Hematopoietic multipotent progenitor cell treated with erythropoietin and hydrocortisone succinate and interleukin-3 and kit ligand, for 17 days (in vitro differentiated cells): ENCODE data around the gene PWWP2A.
"Not testable (repeated sequence)": the region's sequence is repeated elsewhere in the genome, so short reads cannot be mapped to it uniquely, and the experiment has no call there.

ENCODE experiments used
- DNase-seq: peaks from one replicate; pipeline ENCODE4 v3.0.0-alpha.2; 2015; ENCODE audit warnings: low spot score

The PWWP2A gene, protein sequence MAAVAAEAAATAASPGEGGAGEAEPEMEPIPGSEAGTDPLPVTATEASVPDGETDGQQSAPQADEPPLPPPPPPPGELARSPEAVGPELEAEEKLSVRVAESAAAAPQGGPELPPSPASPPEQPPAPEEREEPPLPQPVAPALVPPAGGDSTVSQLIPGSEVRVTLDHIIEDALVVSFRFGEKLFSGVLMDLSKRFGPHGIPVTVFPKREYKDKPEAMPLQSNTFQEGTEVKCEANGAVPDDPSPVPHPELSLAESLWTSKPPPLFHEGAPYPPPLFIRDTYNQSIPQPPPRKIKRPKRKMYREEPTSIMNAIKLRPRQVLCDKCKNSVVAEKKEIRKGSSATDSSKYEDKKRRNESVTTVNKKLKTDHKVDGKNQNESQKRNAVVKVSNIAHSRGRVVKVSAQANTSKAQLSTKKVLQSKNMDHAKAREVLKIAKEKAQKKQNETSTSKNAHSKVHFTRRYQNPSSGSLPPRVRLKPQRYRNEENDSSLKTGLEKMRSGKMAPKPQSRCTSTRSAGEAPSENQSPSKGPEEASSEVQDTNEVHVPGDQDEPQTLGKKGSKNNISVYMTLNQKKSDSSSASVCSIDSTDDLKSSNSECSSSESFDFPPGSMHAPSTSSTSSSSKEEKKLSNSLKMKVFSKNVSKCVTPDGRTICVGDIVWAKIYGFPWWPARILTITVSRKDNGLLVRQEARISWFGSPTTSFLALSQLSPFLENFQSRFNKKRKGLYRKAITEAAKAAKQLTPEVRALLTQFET

GRCh38 chr5:160119142-160119904 lies at the start of gene PWWP2A:
Gene PWWP2A, minus strand, starts transcription at chr5:160119450. Its CDS starts 62 bp downstream, at chr5:160119388.
- peak; percentile 98 for DNase-seq

- no peak for DNase-seq
Observed at GRCh38 chr5:160167624-160168165, 48.4 kb upstream of the PWWP2A start.

DNA sequence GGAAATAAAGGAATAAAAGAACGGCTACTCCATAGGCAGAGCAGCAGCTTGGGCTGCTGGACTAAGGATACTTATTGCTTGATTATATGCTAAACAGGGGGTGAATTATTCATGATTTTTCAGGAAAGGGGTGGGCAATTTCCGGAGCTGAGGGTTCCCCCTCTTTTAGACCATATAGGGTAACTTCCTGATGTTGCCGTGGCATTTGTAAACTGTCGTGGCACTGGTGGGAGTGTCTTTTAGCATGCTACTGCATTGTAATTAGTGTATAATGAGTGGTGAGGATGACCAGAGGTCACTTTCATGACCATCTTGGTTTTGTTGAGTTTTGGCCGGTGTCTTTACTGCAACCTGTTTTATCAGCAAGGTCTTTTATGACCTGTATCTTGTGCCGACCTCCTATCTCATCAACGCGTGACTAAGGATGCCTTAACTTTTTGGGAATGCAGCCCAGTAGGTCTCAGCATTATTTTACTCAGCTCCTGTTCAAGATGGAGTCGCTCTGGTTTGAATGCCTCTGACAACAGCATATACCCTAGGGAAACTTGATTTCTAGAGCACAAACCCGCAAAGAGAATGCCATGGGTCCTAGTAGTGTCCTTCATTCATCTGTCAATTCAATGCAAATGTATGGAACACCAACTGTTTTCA lies 47.8 kb upstream of the PWWP2A start:
- DNase-seq, result no peak

DNA sequence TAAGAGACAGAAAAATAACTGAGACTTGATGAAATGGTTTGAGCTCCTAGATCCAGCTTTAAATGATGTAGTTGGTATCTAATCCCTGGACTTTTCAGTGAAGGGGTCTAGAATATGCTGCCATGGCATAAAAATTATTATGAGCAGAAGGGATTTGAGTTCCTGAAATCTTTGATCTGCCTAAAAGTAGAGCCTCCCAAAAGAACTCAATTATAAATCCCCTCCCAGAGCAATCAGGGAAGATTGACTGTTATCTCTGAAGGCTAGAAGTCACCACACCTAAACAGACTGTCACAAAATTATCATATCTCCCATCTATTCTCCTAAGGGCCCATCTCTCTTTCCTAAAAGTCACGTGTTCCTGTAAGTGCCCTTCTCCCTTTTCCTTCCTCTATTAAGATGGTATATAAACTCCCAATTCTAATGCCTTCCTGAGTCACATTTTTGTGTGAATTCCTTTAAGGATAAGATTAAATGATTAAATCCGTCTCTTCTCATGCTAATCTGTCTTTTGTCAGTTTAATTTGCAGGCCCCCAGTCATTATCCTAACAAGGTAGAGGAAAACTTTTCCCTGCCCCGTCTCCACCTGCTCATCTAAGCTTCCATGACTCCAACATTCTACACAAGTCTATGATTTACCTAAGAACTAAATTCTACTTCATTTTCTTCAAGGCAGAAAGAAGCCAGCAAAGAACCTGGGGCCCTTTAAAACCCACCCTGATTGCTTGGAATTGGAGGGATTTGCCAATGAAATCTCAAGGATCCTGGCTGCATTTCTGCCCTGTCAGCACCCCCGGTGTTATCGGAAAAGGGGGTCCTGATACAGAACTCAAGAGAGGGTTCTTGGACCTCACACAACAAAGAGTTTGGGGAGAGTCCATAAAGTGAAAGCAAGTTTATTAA lies 47.1 kb upstream of the PWWP2A start:
- no peak for DNase-seq

DNA sequence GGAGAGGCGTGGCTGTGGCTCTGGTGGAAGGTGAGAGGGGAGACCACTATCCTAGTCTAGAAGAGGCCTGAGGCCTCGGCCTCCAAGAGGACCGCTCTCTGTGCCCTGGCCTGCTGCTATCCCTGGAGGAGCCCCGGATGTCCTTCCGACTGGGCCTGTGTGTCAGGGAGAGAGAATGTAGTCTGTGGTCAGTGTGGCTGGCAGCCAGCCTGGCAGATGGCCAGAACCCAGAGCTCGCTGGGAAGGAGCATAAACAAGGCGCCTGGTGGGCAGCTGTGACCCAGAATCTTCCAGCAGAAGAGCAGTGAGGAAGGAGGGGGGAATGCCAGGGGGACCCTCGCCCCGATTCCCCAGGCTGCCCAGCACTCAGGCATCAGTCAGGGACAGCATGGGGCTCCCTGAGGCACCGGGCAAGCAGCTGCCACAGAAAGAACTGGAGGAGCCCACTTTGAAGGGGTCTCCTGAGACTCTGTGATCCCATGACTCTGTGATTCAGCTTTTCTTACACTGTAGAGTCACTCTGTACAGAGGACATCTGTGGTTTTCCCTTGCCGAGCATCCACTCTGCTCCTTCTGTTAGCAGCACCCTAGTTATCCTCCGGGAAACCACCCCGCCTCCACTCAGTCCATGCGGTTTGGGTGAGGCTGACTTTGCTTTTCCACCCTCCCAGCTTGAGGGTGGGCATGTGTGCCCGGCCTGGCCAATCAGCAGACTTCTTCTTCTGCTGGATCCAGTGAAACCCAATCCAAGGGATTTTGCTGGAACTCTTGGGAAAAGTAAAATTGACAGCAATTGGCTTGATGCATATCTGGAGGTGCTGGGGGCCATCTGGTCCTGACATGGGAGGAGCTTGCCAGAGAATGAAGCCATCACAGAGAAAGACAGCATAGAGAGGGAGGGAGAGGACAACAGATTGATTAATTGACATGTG lies 46.2 kb upstream of the PWWP2A start:
- no peak for DNase-seq

GRCh38 chr5:160162910-160163309 lies 43.7 kb upstream of the PWWP2A start:
- no peak for DNase-seq

DNA sequence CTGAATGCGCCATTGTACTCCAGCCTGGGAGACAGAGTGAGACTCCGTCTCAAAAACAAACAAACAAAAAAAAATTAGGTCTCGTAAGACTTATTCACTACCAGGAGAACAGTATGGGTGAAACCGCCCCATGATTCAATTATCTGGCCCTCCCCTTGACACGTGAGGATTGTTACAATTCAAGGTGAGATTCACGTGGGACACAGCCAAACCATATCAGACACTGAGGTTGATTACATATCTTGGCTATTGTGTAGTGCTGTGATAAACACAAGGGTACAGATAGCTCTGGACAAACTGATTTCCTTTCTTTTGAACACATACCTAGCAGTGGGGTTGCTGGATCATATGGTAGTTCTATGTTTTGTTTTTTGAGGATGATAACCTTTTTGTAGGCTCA lies 42.4 kb upstream of the PWWP2A start:
- no peak for DNase-seq

DNA sequence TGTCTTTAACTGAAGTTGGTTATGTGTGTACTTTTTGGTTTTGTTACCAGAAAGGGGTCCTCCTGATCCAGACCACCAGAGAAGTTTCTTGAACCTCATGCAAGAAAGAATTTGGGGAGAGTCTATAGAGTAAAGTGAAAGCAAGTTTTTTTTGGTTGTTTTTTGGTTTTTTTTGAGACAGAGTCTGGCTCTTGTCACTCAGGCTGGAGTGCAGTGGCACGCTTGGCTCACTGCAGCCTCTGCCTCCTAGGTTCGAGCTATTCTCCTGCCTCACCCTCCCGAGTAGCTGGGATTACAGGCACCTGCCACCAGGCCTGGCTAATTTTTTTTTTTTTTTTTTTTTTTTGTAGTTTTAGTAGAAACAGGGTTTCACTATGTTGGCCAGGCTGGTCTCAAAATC lies 41.6 kb upstream of the PWWP2A start:
- not testable (repeated sequence) for DNase-seq

GRCh38 chr5:160159991-160160792 lies 40.9 kb upstream of the PWWP2A start:
- no peak for DNase-seq

- DNase-seq, result no peak
Observed at GRCh38 chr5:160158087-160158486, 38.8 kb upstream of the PWWP2A start.

DNA sequence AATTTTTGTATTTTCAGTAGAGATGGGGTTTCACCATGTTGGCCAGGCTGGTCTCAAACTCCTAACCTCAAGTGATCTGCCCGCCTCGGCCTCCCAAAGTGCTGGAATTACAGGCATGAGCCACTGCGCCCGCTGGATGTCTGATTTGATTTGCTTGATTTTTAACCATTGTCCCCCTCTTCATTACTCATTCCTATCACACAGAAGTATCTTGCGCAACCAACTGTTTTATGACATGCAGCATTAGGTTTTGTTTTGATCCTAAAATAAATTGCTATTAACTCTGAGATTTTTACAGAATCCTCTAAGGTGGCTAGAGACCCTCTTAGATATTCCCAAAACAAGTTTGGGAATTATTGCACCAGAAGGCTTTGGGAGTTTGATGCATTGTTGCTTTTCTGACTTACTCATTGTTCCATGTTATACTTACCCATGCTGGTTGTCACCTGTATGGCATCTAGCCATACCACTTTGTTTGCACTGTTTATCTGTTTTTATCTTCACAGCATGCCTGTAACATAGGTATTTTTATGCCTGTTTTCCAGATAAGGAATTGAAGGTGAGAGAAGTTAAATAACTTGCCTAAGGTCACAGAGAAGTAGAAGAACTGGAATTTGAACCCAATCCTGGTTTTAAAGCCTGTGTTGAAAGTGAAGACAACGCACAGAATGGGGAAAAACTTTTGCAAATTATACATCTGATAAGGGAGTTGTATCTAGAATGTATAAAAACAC lies 35.9 kb upstream of the PWWP2A start:
- DNase-seq, result no peak

DNA sequence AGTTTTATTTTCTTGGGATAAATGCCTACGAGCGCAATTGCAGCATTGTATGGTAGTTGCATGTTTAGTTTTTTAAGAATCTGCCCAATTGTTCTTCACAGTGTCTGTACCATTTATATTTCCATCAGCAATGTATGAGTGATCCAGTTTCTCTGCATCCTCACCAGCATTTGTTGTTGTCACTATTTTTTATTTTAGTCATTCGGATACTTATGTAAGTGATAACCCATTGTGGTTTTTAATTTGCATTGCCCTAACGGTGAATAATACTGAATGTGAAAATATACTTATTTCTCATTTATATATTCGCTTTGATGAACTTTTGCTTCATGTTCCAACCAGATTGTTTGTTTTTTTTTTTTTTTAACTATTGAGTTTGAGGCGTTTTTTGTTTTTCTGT lies 33.7 kb upstream of the PWWP2A start:
- no peak for DNase-seq

GRCh38 chr5:160152287-160152686 lies 33.0 kb upstream of the PWWP2A start:
- DNase-seq, result no peak

DNA sequence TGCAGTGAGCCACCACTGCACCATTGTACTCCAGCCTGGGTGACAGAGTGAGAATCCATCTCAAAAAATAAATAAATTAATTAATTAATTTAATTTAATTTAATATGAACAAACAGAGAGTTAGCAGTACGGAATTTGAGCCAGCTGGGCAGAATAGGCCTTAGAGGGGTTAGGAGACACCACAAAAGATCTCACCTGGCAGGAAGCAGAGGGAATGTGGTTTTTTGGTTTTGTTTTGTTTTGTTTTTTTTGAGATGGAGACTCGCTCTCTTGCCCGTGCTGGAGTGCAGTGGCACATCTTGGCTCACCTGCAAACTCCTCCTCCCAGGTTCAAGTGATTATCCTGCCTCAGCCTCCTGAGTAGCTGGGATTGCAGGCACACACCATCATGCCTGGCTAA lies 31.8 kb upstream of the PWWP2A start:
- no peak for DNase-seq

DNA sequence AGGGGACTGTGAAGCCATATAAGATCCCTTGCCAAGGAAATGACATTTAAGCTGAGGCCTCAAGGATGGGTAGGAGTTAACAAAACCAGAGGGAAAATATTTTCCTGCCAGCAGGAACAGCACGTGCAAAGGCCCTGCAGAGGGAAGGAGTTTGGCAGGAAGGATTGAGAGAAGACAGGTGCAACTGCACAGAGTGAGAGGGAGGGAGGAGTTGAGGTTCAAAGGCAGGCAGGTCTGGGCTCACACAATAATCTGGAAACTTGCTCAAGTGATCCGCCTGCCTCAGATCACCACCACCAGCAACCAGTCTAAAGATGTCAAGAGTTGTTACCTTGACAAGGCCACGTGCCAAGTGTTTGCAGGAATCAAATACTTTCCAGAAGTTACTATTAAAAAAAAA lies 31.1 kb upstream of the PWWP2A start:
- DNase-seq, result no peak

GRCh38 chr5:160144436-160144835 lies 25.2 kb upstream of the PWWP2A start:
- not testable (repeated sequence) for DNase-seq

DNA sequence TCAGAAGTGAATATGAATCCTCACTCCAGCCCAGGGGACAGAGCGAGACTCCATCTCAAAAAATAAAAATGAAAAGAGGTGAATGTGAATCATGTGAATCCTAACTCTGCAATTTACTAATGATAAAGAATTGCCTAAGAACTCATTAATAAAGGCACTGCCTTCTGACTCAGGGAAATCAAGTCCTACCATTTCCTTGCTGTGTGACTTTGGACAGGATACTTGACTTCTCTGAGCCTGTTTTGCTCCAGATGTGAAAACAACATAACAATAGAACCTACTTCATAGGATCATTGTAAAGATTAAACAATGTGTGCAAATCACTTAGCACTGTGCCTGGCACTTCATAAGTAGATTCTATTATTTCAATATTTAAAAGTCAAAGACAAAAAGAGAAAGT lies 15.1 kb upstream of the PWWP2A start:
- no peak for DNase-seq

DNA sequence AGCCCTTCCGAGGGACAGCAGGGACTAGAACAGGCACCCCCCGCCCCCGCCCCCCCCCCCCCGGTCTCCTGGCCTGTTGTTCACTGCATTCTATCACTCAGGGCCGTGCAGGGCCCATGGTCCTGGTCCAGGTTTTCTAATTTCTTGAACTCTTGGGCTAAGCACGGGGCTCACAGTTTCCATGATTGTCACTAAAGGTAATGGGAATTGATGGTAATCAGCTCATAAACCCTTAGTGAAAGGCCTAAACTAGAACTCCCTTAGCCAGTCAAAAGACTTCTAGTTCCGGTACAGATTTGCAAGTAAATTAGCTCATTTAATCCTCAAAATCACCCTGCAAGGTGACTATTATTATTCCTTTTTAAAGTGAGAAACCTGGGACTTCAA lies 14.7 kb upstream of the PWWP2A start:
- no peak for DNase-seq
